OCI-LY1 (cell line): ENCODE data around the gene ZNF362.

Experiments used
- H2AFZ ChIP-seq: fragments of 200-600 bp; sonication (generic), shearing (Covaris generic); 2 replicates; pipeline ENCODE4 v1.6.0; 2014; ENCODE audit warnings: antibody characterized with exemption, mild to moderate bottlenecking, low read length
- H3F3A ChIP-seq: fragments of 200-600 bp; sonication (generic), shearing (Covaris generic); 2 replicates; pipeline ENCODE4 v1.6.0; 2014; ENCODE audit warnings: mild to moderate bottlenecking, antibody characterized with exemption, low read length, moderate library complexity; ENCODE audit not compliant: insufficient read depth
- H3K27ac ChIP-seq: fragments of 200-600 bp; sonication (generic); 2 replicates; pipeline ENCODE4 v1.5.1; 2014; ENCODE audit warnings: low read length, mixed run types, mild to moderate bottlenecking, low read depth; ENCODE audit not compliant: poor library complexity, severe bottlenecking
- H3K27me3 ChIP-seq: fragments of 200-600 bp; sonication (generic); 2 replicates; pipeline ENCODE4 v1.6.0; 2014; ENCODE audit warnings: antibody characterized with exemption, mild to moderate bottlenecking, low read length, moderate library complexity; ENCODE audit not compliant: insufficient read depth
- H3K36me3 ChIP-seq: fragments of 200-600 bp; sonication (generic); 2 replicates; pipeline ENCODE4 v1.6.1; 2014; ENCODE audit warnings: mild to moderate bottlenecking, antibody characterized with exemption, low read length, moderate library complexity, mixed read lengths; ENCODE audit not compliant: insufficient read depth
- H3K4me1 ChIP-seq: fragments of 200-600 bp; sonication (generic); 2 replicates; pipeline ENCODE4 v1.5.1; 2014; ENCODE audit warnings: mild to moderate bottlenecking, low read length, moderate library complexity; ENCODE audit not compliant: insufficient read depth, severe bottlenecking
- H3K4me2 ChIP-seq: fragments of 200-600 bp; sonication (generic), shearing (Covaris generic); 2 replicates; pipeline ENCODE4 v1.6.1; 2014; ENCODE audit warnings: low read length
- H3K4me3 ChIP-seq: fragments of 200-600 bp; sonication (generic); 2 replicates; pipeline ENCODE4 v1.5.1; 2014; ENCODE audit warnings: low read length, low read depth, mild to moderate bottlenecking, mixed read lengths; ENCODE audit not compliant: poor library complexity, severe bottlenecking
- H3K79me2 ChIP-seq: fragments of 200-600 bp; shearing (Covaris generic); 2 replicates; pipeline ENCODE4 v1.6.1; 2016; ENCODE audit warnings: mixed run types, low read length, mixed read lengths; ENCODE audit not compliant: insufficient read depth
- H3K9ac ChIP-seq: fragments of 200-600 bp; sonication (generic), shearing (Covaris generic); 2 replicates; pipeline ENCODE4 v1.6.1; 2014; ENCODE audit warnings: mild to moderate bottlenecking, low read length, mixed read lengths
- H3K9me2 ChIP-seq: fragments of 200-600 bp; sonication (generic), shearing (Covaris generic); 2 replicates; pipeline ENCODE4 v1.6.1; 2014; ENCODE audit warnings: low read depth, mild to moderate bottlenecking, low read length, mixed read lengths
- H3K9me3 ChIP-seq: fragments of 200-600 bp; shearing (Covaris generic); 2 replicates; pipeline ENCODE4 v1.6.1; 2014; ENCODE audit warnings: low read length, mixed read lengths
- H4K20me1 ChIP-seq: fragments of 200-600 bp; sonication (generic), shearing (Covaris generic); 2 replicates; pipeline ENCODE4 v1.6.0; 2016; ENCODE audit warnings: mild to moderate bottlenecking, low read length; ENCODE audit not compliant: insufficient read depth
- EZH2 ChIP-seq: fragments of 200-600 bp; sonication (generic), shearing (Covaris generic); IDR thresholded peaks from 2 replicates; pipeline ENCODE4 v1.8.0; 2017; ENCODE audit warnings: borderline replicate concordance, mixed run types, mild to moderate bottlenecking, antibody characterized with exemption, low read length, moderate library complexity, mixed read lengths
- TF ChIP-seq, protein P1 (sequence below): fragments of 200-600 bp; sonication (generic), shearing (Covaris generic); IDR thresholded peaks from 2 replicates; pipeline ENCODE4 v1.5.1; 2017; ENCODE audit warnings: mild to moderate bottlenecking, antibody characterized with exemption, low read length, moderate library complexity, mixed read lengths

ZNF362 gene

GRCh38 chr1:33246171-33246570 is 10.1 kb upstream of the ZNF362 start:
- Histone ChIP-seq H3K4me1 (no peaks in the 10 kb centered on the region), H3K79me2 (no peaks in the 10 kb centered on the region), H3F3A (no peaks in the 10 kb centered on the region), H3K4me2 (no peak overlapping the region), H3K9me3 (no peaks in the 10 kb centered on the region), H3K27ac (no peak overlapping the region), H2AFZ (no peak overlapping the region), H3K36me3 (no peaks in the 10 kb centered on the region), H4K20me1 (no peaks in the 10 kb centered on the region), H3K9ac (no peak overlapping the region), H3K27me3 (no peaks in the 10 kb centered on the region; the same call in 1 of the 2 replicates), H3K4me3 (no peak overlapping the region), H3K9me2 (no peaks in the 10 kb centered on the region)
- TF ChIP-seq, protein P1, sequence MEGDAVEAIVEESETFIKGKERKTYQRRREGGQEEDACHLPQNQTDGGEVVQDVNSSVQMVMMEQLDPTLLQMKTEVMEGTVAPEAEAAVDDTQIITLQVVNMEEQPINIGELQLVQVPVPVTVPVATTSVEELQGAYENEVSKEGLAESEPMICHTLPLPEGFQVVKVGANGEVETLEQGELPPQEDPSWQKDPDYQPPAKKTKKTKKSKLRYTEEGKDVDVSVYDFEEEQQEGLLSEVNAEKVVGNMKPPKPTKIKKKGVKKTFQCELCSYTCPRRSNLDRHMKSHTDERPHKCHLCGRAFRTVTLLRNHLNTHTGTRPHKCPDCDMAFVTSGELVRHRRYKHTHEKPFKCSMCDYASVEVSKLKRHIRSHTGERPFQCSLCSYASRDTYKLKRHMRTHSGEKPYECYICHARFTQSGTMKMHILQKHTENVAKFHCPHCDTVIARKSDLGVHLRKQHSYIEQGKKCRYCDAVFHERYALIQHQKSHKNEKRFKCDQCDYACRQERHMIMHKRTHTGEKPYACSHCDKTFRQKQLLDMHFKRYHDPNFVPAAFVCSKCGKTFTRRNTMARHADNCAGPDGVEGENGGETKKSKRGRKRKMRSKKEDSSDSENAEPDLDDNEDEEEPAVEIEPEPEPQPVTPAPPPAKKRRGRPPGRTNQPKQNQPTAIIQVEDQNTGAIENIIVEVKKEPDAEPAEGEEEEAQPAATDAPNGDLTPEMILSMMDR: no peak
- no peak for TF ChIP-seq EZH2

- H3K9me3 ChIP-seq: no peaks in the 10 kb centered on the region
- H3K79me2 ChIP-seq: no peaks in the 10 kb centered on the region
- no peaks in the 10 kb centered on the region for H4K20me1 ChIP-seq
- H3K4me3 ChIP-seq: no peak overlapping the region
- no peak overlapping the region for H3K9ac ChIP-seq
- H3K36me3 ChIP-seq: no peaks in the 10 kb centered on the region
- H3K27ac ChIP-seq: no peak overlapping the region
- no peaks in the 10 kb centered on the region for H3K4me1 ChIP-seq
- H2AFZ ChIP-seq: no peak overlapping the region
- H3K4me2 ChIP-seq: no peak overlapping the region
- no peaks in the 10 kb centered on the region for H3K27me3 ChIP-seq
- no peaks in the 10 kb centered on the region for H3F3A ChIP-seq
- no peaks in the 10 kb centered on the region for H3K9me2 ChIP-seq
- TF ChIP-seq, protein P1: no peak
- TF ChIP-seq EZH2: no peak
These were observed 8.7 kb upstream of the ZNF362 start for GRCh38 chr1:33247545-33247944.

DNA sequence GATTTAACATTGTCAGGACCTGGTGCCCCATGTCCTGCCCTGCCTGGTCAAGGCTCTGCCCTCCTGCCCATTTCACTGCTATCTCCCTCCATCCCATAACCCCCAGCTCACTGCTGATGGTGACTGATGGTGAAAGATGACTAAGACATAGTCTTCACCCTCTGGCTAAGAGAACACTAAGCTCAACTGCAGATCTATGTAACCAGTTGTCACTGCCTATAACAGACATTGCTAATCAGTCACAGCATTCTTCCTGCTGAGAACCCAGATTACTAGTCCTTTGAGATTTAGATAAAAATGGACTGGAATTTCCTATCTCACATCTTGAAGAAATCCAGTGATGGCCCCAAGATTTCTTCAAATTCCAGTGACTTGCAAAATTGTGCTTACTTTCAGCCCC is 8.0 kb upstream of the ZNF362 start:
- H3K27me3 ChIP-seq: no peaks in the 10 kb centered on the region
- H3K4me3 ChIP-seq: no peak overlapping the region
- H3K9ac ChIP-seq: no peak overlapping the region
- H3K4me1 ChIP-seq: no peaks in the 10 kb centered on the region
- no peak overlapping the region for H3K4me2 ChIP-seq
- H3K9me3 ChIP-seq: no peaks in the 10 kb centered on the region
- no peaks in the 10 kb centered on the region for H4K20me1 ChIP-seq
- H2AFZ ChIP-seq: no peak overlapping the region
- TF ChIP-seq, protein P1: no peak
- TF ChIP-seq EZH2: no peak
- H3K9me2 ChIP-seq: no peaks in the 10 kb centered on the region
- H3K79me2 ChIP-seq: no peaks in the 10 kb centered on the region
- no peaks in the 10 kb centered on the region for H3K36me3 ChIP-seq
- H3K27ac ChIP-seq: no peak overlapping the region
- no peaks in the 10 kb centered on the region for H3F3A ChIP-seq
